PFSK-1 (cell line): ENCODE data around the gene GSTO1.

Experiments
- POLR2AphosphoS5 ChIP-seq: IDR thresholded peaks from 2 replicates; pipeline ENCODE4 v1.6.1; 2012; ENCODE audit warnings: low read depth, mild to moderate bottlenecking, control low read depth, low read length, moderate library complexity
- REST ChIP-seq, 2 experiments: IDR thresholded peaks; 2 replicates each; pipeline versions ENCODE4 v1.6.1 to v1.8.0; 2011 to 2012; ENCODE audit warnings: low read depth in 2 of 2, low read length in 2 of 2, control low read depth in 1 of 2, inconsistent platforms in 1 of 2, mild to moderate bottlenecking in 1 of 2, moderate library complexity in 1 of 2; ENCODE audit not compliant: insufficient read depth in 1 of 2
- TAF1 ChIP-seq: IDR thresholded peaks from 2 replicates; pipeline ENCODE4 v1.6.1; 2012; ENCODE audit warnings: low read length, control low read depth, borderline replicate concordance; ENCODE audit not compliant: insufficient read depth

- TF ChIP-seq POLR2AphosphoS5 = no peak
- TF ChIP-seq REST (IDR thresholded peaks at IDR 0.05; ENCODE audit: insufficient read depth in 1 of 2, low read depth in 2 of 2, low read length in 2 of 2) = no peak
- no peak for TF ChIP-seq TAF1
These were observed 49.1 kb downstream of the GSTO1 start for GRCh38 chr10:104303594-104304355.
